Type B pancreatic cell (in vitro differentiated cells): Measurements from ENCODE around the gene DHX38. TPM values are rescaled to one million over a fixed set of nuclear protein-coding genes. Genes with fewer than 3 reads are reported as not detected.
A peak's percentile ranks its signal among the peaks of the same experiment; 100 is the strongest.

Experiments used
- DNase-seq: peaks from one replicate; pipeline ENCODE4 v3.0.0; 2021; ENCODE audit warnings: mixed read lengths; ENCODE audit not compliant: unreplicated experiment; ENCODE audit errors: extremely low spot score
- H3K27ac Mint-ChIP-seq: 2 replicates; pipeline ENCODE4 v1.8.0; 2021; ENCODE audit warnings: mild to moderate bottlenecking, mixed read lengths
- H3K27me3 Mint-ChIP-seq: 2 replicates; pipeline ENCODE4 v1.8.0; 2021; ENCODE audit warnings: mixed read lengths
- H3K36me3 Mint-ChIP-seq: 2 replicates; pipeline ENCODE4 v1.8.0; 2021; ENCODE audit warnings: mixed read lengths
- H3K4me1 Mint-ChIP-seq: one replicate; pipeline ENCODE4 v1.8.0; 2021; ENCODE audit warnings: mixed read lengths; ENCODE audit not compliant: unreplicated experiment
- H3K4me3 Mint-ChIP-seq: 2 replicates; pipeline ENCODE4 v1.8.0; 2021; ENCODE audit warnings: mild to moderate bottlenecking, mixed read lengths
- H3K9me3 Mint-ChIP-seq: 2 replicates; pipeline ENCODE4 v1.8.0; 2021; ENCODE audit warnings: mixed read lengths
- long read RNA-seq: library from polyadenylated mRNA; unstranded; transcript quantifications from one replicate; pipeline ENCODE4 v2.0.0, GENCODE V29; 2020
- total RNA-seq: library from RNA; stranded (reverse); gene quantifications from 2 replicates; pipeline ENCODE4 v1.2.1, GENCODE V29; 2021; ENCODE audit warnings: low replicate concordance
- TF ChIP-seq, protein P1 (sequence below): fragments of 200-600 bp; sonication (generic); conservative IDR thresholded peaks from 2 replicates; pipeline ENCODE4 v1.5.0; 2021; ENCODE audit warnings: antibody characterized with exemption, mild to moderate bottlenecking

DHX38 gene
- total RNA-seq: 62.7 and 75.6 TPM in 2 replicates
- long read RNA-seq, full-length matches to known transcripts: 4 of 24 reads
- long read RNA-seq, partial matches to known transcripts: 14 of 24 reads
- long read RNA-seq, other reads (novel, unspliced or antisense): 6 of 24 reads

DNA sequence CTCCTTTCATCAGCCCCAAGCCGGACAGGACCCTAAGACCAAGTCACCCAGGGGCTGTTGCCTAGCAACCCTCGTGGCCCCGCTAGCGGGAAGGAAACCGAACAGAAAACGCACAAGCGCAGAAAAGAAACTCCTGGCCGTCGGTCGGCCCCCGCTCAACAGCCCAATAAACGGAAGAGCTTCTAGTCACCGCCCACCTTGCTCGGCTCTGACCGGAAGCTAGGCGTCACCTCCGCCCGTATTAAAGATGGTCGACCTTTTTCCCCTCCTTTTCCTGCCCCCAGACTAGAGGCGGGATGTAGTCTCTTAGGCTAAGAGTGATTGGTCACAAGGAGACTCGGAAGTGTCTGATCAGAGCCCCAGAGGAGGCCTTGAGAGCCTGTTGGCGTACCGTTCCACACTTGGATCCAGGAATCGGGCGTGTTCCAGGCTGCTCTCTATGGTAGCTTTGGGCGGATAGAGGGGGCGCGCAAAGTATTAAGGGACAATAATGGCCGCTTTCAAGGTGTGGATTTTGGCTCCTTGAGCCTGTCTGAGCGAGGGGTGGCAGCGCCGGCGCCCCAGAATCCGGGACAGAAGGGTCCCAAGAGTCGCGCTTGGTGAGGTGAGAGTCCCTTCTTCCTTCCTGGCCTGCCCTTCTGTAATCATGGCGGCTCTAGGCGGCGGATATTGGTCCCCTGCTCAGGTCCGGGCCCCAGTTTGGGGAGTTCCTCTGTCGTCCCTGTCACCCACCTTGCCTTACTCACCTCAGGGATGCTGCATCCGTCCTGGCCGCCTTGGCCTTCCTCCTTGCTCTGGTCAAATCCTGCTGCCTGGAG, at the start of gene DHX38, which contains the start of gene TXNL4B:
TSS of gene DHX38 (plus strand) at position 400 of the 818 bp plus-strand sequence. CDS start 2,311 bp downstream, outside the sequence.
TSS of gene TXNL4B (minus strand) at position 173 of the 818 bp plus-strand sequence. CDS start 2,871 bp downstream, outside the sequence.
- Mint-ChIP-seq H3K36me3 (peaks cover 18% of the 10 kb centered on the region), H3K27ac (peak within 1 kb of the TSS; percentile 98), H3K4me3 (peak within 1 kb of the TSS; percentile 97), H3K4me1 (peaks cover 22% of the 10 kb centered on the region), H3K9me3 (no peaks in the 10 kb centered on the region), H3K27me3 (no peaks in the 10 kb centered on the region)
- DNase-seq: peak; percentile 92
- TF ChIP-seq, protein P1, sequence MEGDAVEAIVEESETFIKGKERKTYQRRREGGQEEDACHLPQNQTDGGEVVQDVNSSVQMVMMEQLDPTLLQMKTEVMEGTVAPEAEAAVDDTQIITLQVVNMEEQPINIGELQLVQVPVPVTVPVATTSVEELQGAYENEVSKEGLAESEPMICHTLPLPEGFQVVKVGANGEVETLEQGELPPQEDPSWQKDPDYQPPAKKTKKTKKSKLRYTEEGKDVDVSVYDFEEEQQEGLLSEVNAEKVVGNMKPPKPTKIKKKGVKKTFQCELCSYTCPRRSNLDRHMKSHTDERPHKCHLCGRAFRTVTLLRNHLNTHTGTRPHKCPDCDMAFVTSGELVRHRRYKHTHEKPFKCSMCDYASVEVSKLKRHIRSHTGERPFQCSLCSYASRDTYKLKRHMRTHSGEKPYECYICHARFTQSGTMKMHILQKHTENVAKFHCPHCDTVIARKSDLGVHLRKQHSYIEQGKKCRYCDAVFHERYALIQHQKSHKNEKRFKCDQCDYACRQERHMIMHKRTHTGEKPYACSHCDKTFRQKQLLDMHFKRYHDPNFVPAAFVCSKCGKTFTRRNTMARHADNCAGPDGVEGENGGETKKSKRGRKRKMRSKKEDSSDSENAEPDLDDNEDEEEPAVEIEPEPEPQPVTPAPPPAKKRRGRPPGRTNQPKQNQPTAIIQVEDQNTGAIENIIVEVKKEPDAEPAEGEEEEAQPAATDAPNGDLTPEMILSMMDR: no peak

DNA sequence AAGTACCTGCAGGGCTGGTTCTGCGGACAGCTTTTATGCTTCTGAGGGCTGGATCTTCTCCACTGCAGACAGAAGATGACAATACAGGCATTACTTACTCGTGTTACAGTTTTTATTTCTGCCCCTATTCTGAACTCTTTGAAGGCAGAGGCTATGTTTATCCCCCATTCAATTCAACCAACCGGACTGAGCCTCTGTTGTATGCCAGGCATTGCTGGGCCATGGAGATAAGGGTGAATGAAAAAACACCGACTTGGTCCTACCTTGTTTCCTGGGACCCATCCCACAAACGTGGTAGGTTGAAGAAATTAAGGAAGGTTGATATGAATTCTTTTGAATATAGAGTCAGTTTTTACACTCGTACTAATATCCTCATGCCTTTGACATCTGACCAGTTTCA, 49.4 kb upstream of the DHX38 start:
- no peaks in the 10 kb centered on the region for H3K36me3 Mint-ChIP-seq
- no peaks in the 10 kb centered on the region for H3K27me3 Mint-ChIP-seq
- H3K4me3 Mint-ChIP-seq: no peak overlapping the region
- H3K9me3 Mint-ChIP-seq: peaks cover 6% of the 10 kb centered on the region
- no peak overlapping the region for H3K27ac Mint-ChIP-seq
- TF ChIP-seq, protein P1: no peak
- H3K4me1 Mint-ChIP-seq: no peaks in the 10 kb centered on the region
- no peak for DNase-seq

DNA sequence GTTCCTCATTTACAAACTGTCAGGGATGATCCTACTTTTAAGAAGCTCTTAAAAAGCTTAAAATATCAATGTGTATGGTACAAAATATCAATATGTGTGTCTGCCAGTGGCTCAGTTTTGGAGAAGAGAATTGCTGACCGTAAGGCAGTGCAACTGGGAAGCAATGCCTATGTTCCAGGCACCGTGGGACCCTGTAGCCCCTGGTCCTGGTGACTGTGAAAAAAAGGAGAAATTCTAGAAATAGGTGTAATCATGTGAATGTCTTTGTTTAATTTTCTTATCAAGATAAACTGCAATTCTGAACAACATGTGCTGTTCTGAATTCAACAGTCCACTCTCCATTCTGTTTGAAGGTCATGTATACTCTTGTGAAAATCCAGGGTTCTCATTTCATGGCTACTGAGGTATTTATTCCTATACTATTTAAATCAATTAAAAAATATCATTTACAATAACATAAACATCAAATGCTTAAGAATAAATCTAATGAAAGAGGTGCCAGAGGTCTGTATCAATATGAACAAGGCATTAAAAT, 48.8 kb upstream of the DHX38 start:
- no peak for DNase-seq
- no peaks in the 10 kb centered on the region for H3K4me1 Mint-ChIP-seq
- H3K4me3 Mint-ChIP-seq: no peak overlapping the region
- no peak overlapping the region for H3K27ac Mint-ChIP-seq
- H3K36me3 Mint-ChIP-seq: no peaks in the 10 kb centered on the region
- TF ChIP-seq, protein P1: no peak
- peaks cover 6% of the 10 kb centered on the region for H3K9me3 Mint-ChIP-seq
- no peaks in the 10 kb centered on the region for H3K27me3 Mint-ChIP-seq

DNA sequence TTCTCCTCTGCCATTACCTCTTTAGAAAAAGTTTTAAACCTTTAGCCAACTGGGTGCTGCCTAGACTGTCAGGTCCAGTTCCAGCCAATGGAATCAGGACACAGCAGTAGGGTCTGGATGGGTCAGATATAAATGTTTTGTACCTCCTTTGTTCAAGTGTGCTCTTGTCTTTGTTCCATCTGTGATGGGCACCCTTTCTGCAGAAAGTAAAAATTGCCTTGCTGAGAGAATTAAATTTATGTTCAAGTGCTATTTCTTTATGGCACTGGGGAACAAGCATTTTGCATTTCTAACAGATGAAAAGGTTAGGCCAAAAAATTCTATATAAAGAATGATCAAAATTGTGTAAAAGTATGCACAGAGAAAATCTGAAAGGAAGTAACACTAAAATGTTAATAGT, 44.5 kb upstream of the DHX38 start:
- no peak overlapping the region for H3K27ac Mint-ChIP-seq
- TF ChIP-seq, protein P1: no peak
- H3K27me3 Mint-ChIP-seq: no peaks in the 10 kb centered on the region
- no peaks in the 10 kb centered on the region for H3K4me1 Mint-ChIP-seq
- no peak for DNase-seq
- H3K36me3 Mint-ChIP-seq: no peaks in the 10 kb centered on the region
- peaks cover 6% of the 10 kb centered on the region for H3K9me3 Mint-ChIP-seq
- H3K4me3 Mint-ChIP-seq: no peak overlapping the region

DNA sequence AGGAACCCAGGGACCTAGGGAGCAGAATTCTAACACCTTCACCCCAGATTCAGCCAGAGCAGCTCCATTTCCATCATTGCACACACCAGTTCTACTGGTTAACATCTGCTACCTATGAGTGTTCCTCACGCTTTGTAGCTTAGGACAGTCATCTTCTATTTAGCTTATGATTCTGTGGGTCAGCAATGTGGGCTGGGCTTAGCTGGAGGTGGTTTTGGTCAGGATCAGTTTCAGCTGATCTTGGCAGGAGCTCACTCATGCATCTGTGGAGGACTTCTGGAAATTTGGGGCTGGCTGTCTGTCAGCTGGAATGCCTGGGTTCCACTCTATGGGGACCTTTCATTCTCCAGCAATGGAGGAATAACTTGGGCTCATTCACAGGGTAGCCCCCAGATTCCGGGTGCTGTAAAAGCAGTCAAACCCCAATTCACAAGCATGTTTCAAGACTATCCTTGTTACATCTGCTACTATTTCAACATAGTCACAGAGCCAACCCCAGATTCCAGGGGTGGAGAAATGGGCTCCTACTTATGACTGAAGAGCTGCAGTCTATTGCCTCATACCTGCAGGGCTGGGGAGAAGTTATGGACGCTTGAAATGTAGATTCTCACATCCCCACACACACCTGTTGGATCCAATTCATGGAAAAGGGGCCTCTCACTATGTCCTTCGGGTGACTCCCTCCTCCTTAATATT, 42.7 kb upstream of the DHX38 start:
- Mint-ChIP-seq H3K9me3 (peaks cover 6% of the 10 kb centered on the region), H3K36me3 (no peaks in the 10 kb centered on the region), H3K27me3 (no peaks in the 10 kb centered on the region), H3K4me3 (no peak overlapping the region), H3K27ac (no peak overlapping the region), H3K4me1 (no peaks in the 10 kb centered on the region)
- TF ChIP-seq, protein P1: no peak
- no peak for DNase-seq
